NCI-H446 (cell line): Measurements from ENCODE around the gene LIN54.
"Not testable (repeated sequence)": the region's sequence is repeated elsewhere in the genome, so short reads cannot be mapped to it uniquely, and the experiment has no call there.

Experiments used
- DNase-seq, 2 experiments: peaks; one replicate each; lab custom pipeline; 2025; lab: John Stamatoyannopoulos, UW

The LIN54 gene

GRCh38 chr4:83010522-83011318 is at the start of gene LIN54:
TSS of gene LIN54 (minus strand) at chr4:83010823. CDS start at chr4:82984844, 25,979 bp downstream.
- peak; percentile 6 to 51 for DNase-seq

- DNase-seq: no peak
Observed at GRCh38 chr4:83054928-83055327, 44.3 kb upstream of the LIN54 start.

GRCh38 chr4:83048781-83049180 is 38.2 kb upstream of the LIN54 start:
- DNase-seq: not testable (repeated sequence)

- no peak for DNase-seq
Observed at GRCh38 chr4:83046693-83047473, 36.3 kb upstream of the LIN54 start.

- DNase-seq: no peak
Observed at GRCh38 chr4:83043801-83044407, 33.3 kb upstream of the LIN54 start.

GRCh38 chr4:83043157-83043556 is 32.5 kb upstream of the LIN54 start:
- DNase-seq: not testable (repeated sequence)

GRCh38 chr4:83040269-83040668 is 29.6 kb upstream of the LIN54 start:
- no peak for DNase-seq

GRCh38 chr4:83036991-83037665 is 26.5 kb upstream of the LIN54 start:
- no peak for DNase-seq

GRCh38 chr4:83034630-83035494 is 24.2 kb upstream of the LIN54 start, which contains the start of gene COPS4:
TSS of gene COPS4 (plus strand) at chr4:83035183. CDS start at chr4:83035225, 42 bp downstream.
- DNase-seq: peak; percentile 96 to 99

GRCh38 chr4:83029688-83030087 is 19.1 kb upstream of the LIN54 start:
- DNase-seq: no peak

GRCh38 chr4:83028976-83029375 is 18.4 kb upstream of the LIN54 start:
- DNase-seq: no peak

- no peak for DNase-seq
Observed at GRCh38 chr4:83025563-83025962, 14.9 kb upstream of the LIN54 start.

GRCh38 chr4:83024233-83024632 is 13.6 kb upstream of the LIN54 start:
- DNase-seq: no peak

- DNase-seq: not testable (repeated sequence)
Observed at GRCh38 chr4:83023599-83023998, 13.0 kb upstream of the LIN54 start.

- DNase-seq: no peak
Observed at GRCh38 chr4:83022724-83023450, 12.3 kb upstream of the LIN54 start.

- DNase-seq: no peak
Observed at GRCh38 chr4:83019794-83020494, 9.3 kb upstream of the LIN54 start.

- no peak for DNase-seq
Observed at GRCh38 chr4:83013902-83014301, 3.3 kb upstream of the LIN54 start.

GRCh38 chr4:83013420-83013867 is 2.8 kb upstream of the LIN54 start:
- no peak for DNase-seq

- peak; percentile 96 to 99 for DNase-seq
Observed at GRCh38 chr4:83012687-83013419, 2.2 kb upstream of the LIN54 start.
